Activated naive CD4-positive, alpha-beta T cell treated with anti-CD3 and anti-CD28 coated beads, Interleukin-2, amount 50 U/mL, for 24 hours (primary cell): Measurements from ENCODE around the gene CTCFL.

ENCODE experiments used
- H3K27ac Mint-ChIP-seq: one replicate; pipeline ENCODE4 v1.8.0; 2021; ENCODE audit warnings: mild to moderate bottlenecking, mixed read lengths
- H3K27me3 Mint-ChIP-seq: one replicate; pipeline ENCODE4 v1.8.0; 2021; ENCODE audit warnings: mixed read lengths
- H3K36me3 Mint-ChIP-seq: one replicate; pipeline ENCODE4 v1.8.0; 2021; ENCODE audit warnings: mixed read lengths
- H3K4me1 Mint-ChIP-seq: one replicate; pipeline ENCODE4 v1.8.0; 2021; ENCODE audit warnings: mixed read lengths
- H3K4me3 Mint-ChIP-seq: one replicate; pipeline ENCODE4 v1.8.0; 2021; ENCODE audit warnings: mild to moderate bottlenecking, mixed read lengths
- H3K9me3 Mint-ChIP-seq: one replicate; pipeline ENCODE4 v1.8.0; 2021; ENCODE audit warnings: mixed read lengths

CTCFL gene

DNA sequence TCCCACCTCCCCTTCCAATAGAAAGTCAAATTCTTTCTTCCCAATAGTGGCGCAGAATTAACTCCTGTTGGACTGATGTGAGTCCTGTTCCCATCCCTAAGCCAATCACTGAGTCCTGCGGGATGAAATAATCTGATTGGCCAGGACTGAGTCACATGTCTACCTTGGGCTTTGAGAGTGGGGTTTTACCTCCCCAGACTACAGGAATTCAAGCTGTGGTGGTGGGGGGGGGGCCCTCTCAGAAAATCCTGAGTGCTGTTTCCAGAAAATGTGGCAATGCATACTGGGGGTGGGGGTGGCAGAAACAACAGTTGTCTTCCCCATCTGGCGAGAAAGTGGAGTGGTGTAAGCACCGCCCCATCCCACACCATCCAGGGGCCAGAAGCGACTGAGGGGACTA is 65.7 kb downstream of the CTCFL start:
- no peaks in the 10 kb centered on the region for H3K27me3 Mint-ChIP-seq
- H3K9me3 Mint-ChIP-seq, result no peaks in the 10 kb centered on the region
- H3K4me3 Mint-ChIP-seq, result no peak overlapping the region
- H3K27ac Mint-ChIP-seq, result peak overlapping the region; percentile 46
- no peaks in the 10 kb centered on the region for H3K36me3 Mint-ChIP-seq
- H3K4me1 Mint-ChIP-seq, result no peaks in the 10 kb centered on the region

GRCh38 chr20:57458400-57459160 is 66.4 kb downstream of the CTCFL start:
- no peaks in the 10 kb centered on the region for H3K27me3 Mint-ChIP-seq
- H3K9me3 Mint-ChIP-seq, result no peaks in the 10 kb centered on the region
- H3K4me1 Mint-ChIP-seq, result no peaks in the 10 kb centered on the region
- peak overlapping the region; percentile 19 for H3K4me3 Mint-ChIP-seq
- no peak overlapping the region for H3K27ac Mint-ChIP-seq
- no peaks in the 10 kb centered on the region for H3K36me3 Mint-ChIP-seq

DNA sequence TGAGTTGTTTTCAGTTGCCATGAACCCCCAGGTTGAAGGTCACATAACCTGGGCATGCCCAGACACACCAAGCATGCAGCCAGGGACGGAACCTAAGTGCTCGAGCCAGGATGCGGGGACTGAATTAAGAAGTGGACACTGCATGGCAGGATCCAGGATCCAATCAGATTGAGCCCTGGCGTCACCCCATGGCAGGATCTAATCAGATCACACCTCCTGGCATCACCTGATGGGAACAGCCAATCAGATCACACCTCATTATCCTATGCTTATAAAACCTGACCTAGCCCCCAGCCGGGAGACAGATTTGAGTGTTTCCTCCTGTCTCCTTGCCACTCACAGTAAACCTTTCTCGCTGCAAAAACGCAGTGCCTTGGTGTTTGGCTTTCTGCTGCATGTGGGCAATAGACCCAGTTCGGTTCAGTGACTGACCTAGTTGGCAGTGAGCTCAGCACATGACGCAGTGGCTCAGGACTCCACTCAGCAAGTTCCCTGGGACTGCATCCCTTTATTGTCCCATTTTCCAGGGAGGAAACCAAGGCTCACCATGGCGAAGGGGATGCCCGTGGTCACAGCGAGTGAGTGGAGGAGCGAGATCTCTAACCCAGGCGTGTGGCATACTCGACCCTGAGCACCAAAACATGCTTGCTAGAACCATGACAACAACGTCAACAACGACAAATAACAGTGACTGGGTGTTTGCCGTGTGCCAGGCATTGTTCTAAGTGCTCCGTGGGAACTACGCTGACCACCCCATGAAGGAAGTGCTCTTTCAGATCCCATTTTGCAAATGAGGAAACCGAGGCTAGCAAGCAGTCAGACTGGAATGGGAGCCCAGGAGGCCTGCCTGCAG is 67.5 kb downstream of the CTCFL start:
- Mint-ChIP-seq H3K4me1 (peaks cover 5% of the 10 kb centered on the region), H3K4me3 (no peak overlapping the region), H3K27ac (no peak overlapping the region), H3K9me3 (no peaks in the 10 kb centered on the region), H3K27me3 (no peaks in the 10 kb centered on the region), H3K36me3 (no peaks in the 10 kb centered on the region)

DNA sequence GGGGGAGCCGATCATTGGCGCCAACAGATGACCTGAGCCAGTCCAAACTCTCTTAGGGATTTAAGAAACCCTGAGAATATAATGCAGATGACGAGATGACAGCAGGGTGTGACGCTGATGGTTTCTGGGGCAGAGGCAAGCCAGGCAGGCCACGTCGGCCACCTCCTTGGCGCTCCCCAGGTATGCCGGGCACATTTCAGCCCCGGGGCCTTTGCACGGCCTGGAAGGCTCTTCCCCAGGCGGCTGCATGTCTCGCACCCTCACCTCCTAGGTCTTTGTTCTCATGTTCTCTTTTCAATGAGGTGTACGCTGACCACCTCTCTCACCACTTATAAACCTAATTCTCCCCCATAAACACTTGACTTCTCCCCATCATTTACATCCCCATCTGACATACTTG is 68.8 kb downstream of the CTCFL start:
- Mint-ChIP-seq H3K9me3 (no peaks in the 10 kb centered on the region), H3K4me1 (peaks cover 18% of the 10 kb centered on the region), H3K4me3 (no peak overlapping the region), H3K36me3 (no peaks in the 10 kb centered on the region), H3K27ac (peak overlapping the region; percentile 12), H3K27me3 (no peaks in the 10 kb centered on the region)

GRCh38 chr20:57455386-57455785 is 69.6 kb downstream of the CTCFL start:
- no peak overlapping the region for H3K27ac Mint-ChIP-seq
- no peaks in the 10 kb centered on the region for H3K27me3 Mint-ChIP-seq
- no peak overlapping the region for H3K4me3 Mint-ChIP-seq
- H3K4me1 Mint-ChIP-seq, result peaks cover 26% of the 10 kb centered on the region
- no peaks in the 10 kb centered on the region for H3K36me3 Mint-ChIP-seq
- no peaks in the 10 kb centered on the region for H3K9me3 Mint-ChIP-seq

- peak overlapping the region; percentile 66 for H3K27ac Mint-ChIP-seq
- H3K4me3 Mint-ChIP-seq, result no peak overlapping the region
- H3K27me3 Mint-ChIP-seq, result no peaks in the 10 kb centered on the region
- H3K9me3 Mint-ChIP-seq, result no peaks in the 10 kb centered on the region
- H3K4me1 Mint-ChIP-seq, result peaks cover 41% of the 10 kb centered on the region
- no peaks in the 10 kb centered on the region for H3K36me3 Mint-ChIP-seq
Measured at GRCh38 chr20:57451795-57452661, 72.9 kb downstream of the CTCFL start.

- H3K9me3 Mint-ChIP-seq, result no peaks in the 10 kb centered on the region
- peaks cover 41% of the 10 kb centered on the region for H3K4me1 Mint-ChIP-seq
- no peaks in the 10 kb centered on the region for H3K27me3 Mint-ChIP-seq
- peak overlapping the region; percentile 66 for H3K27ac Mint-ChIP-seq
- no peaks in the 10 kb centered on the region for H3K36me3 Mint-ChIP-seq
- H3K4me3 Mint-ChIP-seq, result no peak overlapping the region
Measured at GRCh38 chr20:57451431-57451794, 73.5 kb downstream of the CTCFL start.

DNA sequence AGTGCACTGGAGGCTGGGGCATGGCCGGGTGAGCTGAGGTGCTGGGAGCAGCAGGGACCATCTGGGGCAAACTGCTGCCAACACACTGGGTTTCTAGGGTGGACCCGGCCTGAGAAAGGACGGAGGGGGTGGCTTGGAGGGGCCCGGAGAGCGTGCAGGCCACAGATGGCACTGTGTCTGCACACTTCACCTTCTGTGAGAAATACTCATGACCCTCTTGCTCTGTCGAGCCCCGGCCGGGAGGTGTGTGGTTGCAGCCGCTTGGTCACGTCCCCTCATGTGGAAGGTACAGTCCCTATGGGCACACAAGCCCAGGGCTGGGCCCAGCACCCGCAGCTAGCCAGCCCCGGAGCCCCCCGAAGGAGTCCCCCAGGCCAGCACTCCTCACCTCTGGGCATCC is 74.0 kb downstream of the CTCFL start:
- Mint-ChIP-seq H3K27ac (no peak overlapping the region), H3K9me3 (no peaks in the 10 kb centered on the region), H3K4me1 (peaks cover 44% of the 10 kb centered on the region), H3K27me3 (no peaks in the 10 kb centered on the region), H3K4me3 (peak overlapping the region; percentile 54), H3K36me3 (no peaks in the 10 kb centered on the region)

- H3K4me1 Mint-ChIP-seq, result peaks cover 44% of the 10 kb centered on the region
- H3K27ac Mint-ChIP-seq, result no peak overlapping the region
- no peak overlapping the region for H3K4me3 Mint-ChIP-seq
- H3K36me3 Mint-ChIP-seq, result no peaks in the 10 kb centered on the region
- no peaks in the 10 kb centered on the region for H3K27me3 Mint-ChIP-seq
- H3K9me3 Mint-ChIP-seq, result no peaks in the 10 kb centered on the region
Measured at GRCh38 chr20:57450419-57450818, 74.5 kb downstream of the CTCFL start.

- H3K9me3 Mint-ChIP-seq, result no peaks in the 10 kb centered on the region
- H3K4me1 Mint-ChIP-seq, result peaks cover 44% of the 10 kb centered on the region
- no peak overlapping the region for H3K27ac Mint-ChIP-seq
- H3K27me3 Mint-ChIP-seq, result no peaks in the 10 kb centered on the region
- no peaks in the 10 kb centered on the region for H3K36me3 Mint-ChIP-seq
- no peak overlapping the region for H3K4me3 Mint-ChIP-seq
Measured at GRCh38 chr20:57449398-57450354, 75.3 kb downstream of the CTCFL start.

DNA sequence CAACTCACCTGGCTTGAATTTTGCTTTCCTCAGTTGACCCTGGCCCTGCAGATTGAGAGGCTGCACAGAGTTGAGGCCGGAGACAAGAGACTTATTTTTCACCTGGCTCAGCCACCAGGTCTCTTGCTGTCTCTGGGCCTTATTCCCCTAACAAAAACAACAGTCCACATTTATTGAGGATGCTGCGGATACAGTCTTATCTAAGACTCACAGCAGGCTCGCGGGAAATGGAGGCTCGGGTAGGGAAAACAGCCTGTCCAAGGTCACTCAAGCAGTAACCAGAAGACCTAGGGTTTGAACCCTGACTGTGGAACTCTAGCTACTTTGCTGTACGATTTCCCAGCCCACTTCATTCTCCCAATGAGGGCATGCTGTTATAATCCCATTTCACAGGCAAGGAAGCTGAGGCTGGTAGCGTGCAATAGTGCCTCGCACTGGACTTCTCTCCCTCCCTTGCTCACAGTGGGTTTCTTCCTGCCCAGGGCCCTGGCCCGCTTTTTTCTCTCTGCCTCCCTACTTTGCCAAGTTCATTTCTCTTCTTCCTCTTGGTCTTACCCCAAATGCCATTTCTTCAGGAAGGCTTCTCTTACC is 76.1 kb downstream of the CTCFL start:
- Mint-ChIP-seq H3K27ac (peak overlapping the region; percentile 14), H3K27me3 (no peaks in the 10 kb centered on the region), H3K9me3 (no peaks in the 10 kb centered on the region), H3K4me3 (no peak overlapping the region), H3K4me1 (peaks cover 44% of the 10 kb centered on the region), H3K36me3 (no peaks in the 10 kb centered on the region)
